Esophagus muscularis mucosa (tissue), 4 donors: ENCODE measurements around the gene CCDC188.

ENCODE experiments used
- EP300 ChIP-seq: sonication (generic); formaldehyde crosslinking; IDR thresholded peaks from one replicate; pipeline ENCODE4 v1.6.1; 2017; ENCODE audit warnings: antibody characterized with exemption
- POLR2A ChIP-seq: fragments of 450-650 bp; IDR thresholded peaks from one replicate; pipeline ENCODE4 v1.6.1; 2017; ENCODE audit warnings: antibody characterized with exemption, moderate library complexity, mild to moderate bottlenecking, low read depth
- POLR2AphosphoS5 ChIP-seq, 2 donors: sonication (generic); formaldehyde crosslinking; IDR thresholded peaks; one replicate each; pipeline ENCODE4 v1.6.1; 2017; ENCODE audit warnings: antibody characterized with exemption in 2 of 2
- TF ChIP-seq, protein P1 (sequence below), 3 experiments: fragments of 200-600 bp in 2 of 3; fragments of 450-650 bp in 1 of 3; sonication (generic) in 2 of 3; IDR thresholded peaks; one replicate each; pipeline ENCODE4 v1.5.1; 2017 to 2019; ENCODE audit warnings: antibody characterized with exemption in 3 of 3, mild to moderate bottlenecking in 2 of 3, moderate library complexity in 1 of 3

DNA sequence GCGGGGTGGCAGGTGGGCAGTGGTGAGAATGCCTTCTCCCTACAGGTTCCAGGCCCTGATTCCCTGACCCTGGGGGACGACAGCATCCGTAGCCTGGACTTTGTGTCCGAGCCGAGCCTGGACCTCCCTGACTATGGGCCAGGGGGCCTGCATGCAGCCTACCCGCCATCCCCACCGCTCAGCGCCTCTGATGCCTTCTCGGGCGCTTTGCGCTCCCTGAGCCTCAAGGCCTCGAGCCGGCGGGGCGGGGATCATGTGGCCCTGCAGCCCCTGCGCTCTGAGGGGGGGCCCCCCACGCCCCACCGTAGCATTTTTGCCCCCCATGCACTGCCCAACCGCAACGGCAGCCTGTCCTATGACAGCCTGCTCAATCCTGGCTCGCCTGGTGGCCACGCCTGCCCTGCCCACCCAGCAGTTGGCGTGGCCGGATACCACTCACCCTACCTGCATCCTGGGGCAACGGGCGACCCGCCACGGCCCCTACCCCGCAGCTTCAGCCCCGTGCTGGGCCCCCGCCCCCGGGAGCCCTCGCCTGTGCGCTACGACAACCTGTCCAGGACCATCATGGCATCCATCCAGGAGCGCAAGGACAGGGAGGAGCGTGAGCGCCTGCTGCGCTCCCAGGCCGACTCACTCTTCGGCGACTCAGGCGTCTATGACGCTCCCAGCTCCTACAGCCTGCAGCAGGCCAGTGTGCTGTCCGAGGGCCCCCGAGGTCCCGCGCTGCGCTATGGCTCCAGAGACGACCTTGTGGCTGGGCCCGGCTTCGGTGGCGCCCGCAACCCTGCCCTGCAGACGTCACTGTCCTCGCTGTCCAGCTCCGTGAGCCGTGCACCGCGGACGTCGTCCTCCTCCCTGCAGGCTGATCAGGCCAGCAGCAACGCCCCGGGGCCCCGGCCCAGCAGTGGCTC is 7.9 kb downstream of the CCDC188 start:
- TF ChIP-seq, protein P1, sequence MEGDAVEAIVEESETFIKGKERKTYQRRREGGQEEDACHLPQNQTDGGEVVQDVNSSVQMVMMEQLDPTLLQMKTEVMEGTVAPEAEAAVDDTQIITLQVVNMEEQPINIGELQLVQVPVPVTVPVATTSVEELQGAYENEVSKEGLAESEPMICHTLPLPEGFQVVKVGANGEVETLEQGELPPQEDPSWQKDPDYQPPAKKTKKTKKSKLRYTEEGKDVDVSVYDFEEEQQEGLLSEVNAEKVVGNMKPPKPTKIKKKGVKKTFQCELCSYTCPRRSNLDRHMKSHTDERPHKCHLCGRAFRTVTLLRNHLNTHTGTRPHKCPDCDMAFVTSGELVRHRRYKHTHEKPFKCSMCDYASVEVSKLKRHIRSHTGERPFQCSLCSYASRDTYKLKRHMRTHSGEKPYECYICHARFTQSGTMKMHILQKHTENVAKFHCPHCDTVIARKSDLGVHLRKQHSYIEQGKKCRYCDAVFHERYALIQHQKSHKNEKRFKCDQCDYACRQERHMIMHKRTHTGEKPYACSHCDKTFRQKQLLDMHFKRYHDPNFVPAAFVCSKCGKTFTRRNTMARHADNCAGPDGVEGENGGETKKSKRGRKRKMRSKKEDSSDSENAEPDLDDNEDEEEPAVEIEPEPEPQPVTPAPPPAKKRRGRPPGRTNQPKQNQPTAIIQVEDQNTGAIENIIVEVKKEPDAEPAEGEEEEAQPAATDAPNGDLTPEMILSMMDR (IDR thresholded peaks at IDR 0.05): no peak
- TF ChIP-seq POLR2A (no peak), POLR2AphosphoS5 (IDR thresholded peaks at IDR 0.05) (no peak), EP300 (no peak)
